Endothelial cell (in vitro differentiated cells): ENCODE data around the gene POLD4. TPM values are rescaled to one million over a fixed set of nuclear protein-coding genes. Genes with fewer than 3 reads are reported as not detected.

Experiments used
- DNase-seq: peaks from one replicate; pipeline ENCODE4 v3.0.0; 2021; ENCODE audit warnings: low spot score
- H3K27ac Mint-ChIP-seq: one replicate; pipeline ENCODE4 v1.8.0; 2021; ENCODE audit warnings: mixed read lengths, inconsistent platforms; ENCODE audit not compliant: unreplicated experiment
- H3K27me3 Mint-ChIP-seq: one replicate; pipeline ENCODE4 v1.8.0; 2021; ENCODE audit warnings: mild to moderate bottlenecking, moderate library complexity, mixed read lengths, inconsistent platforms; ENCODE audit not compliant: unreplicated experiment
- H3K36me3 Mint-ChIP-seq: one replicate; pipeline ENCODE4 v1.8.0; 2021; ENCODE audit warnings: mild to moderate bottlenecking, low read depth, mixed read lengths, inconsistent platforms; ENCODE audit not compliant: unreplicated experiment
- H3K4me1 Mint-ChIP-seq: one replicate; pipeline ENCODE4 v1.8.0; 2021; ENCODE audit warnings: mild to moderate bottlenecking, mixed read lengths, inconsistent platforms; ENCODE audit not compliant: unreplicated experiment
- H3K4me3 Mint-ChIP-seq: one replicate; pipeline ENCODE4 v1.8.0; 2021; ENCODE audit warnings: mild to moderate bottlenecking, mixed read lengths, inconsistent platforms; ENCODE audit not compliant: unreplicated experiment
- H3K9me3 Mint-ChIP-seq: one replicate; pipeline ENCODE4 v1.8.0; 2021; ENCODE audit warnings: mixed read lengths, inconsistent platforms; ENCODE audit not compliant: unreplicated experiment
- total RNA-seq: library from RNA; stranded (reverse); fragmentation: NEBNext Ultra II Directional; extraction: Animal tissue kit (Norgen Biotek cat#: 25700); gene quantifications from one replicate; pipeline ENCODE4 v1.2.1, GENCODE V29; 2021; ENCODE audit not compliant: unreplicated experiment
- TF ChIP-seq, protein P1 (sequence below): fragments of 200-600 bp; sonication (generic); IDR thresholded peaks from one replicate; pipeline ENCODE4 v1.5.0; 2021; ENCODE audit warnings: antibody characterized with exemption; ENCODE audit not compliant: unreplicated experiment

The POLD4 gene
- total RNA-seq, 1 donor from 2014 or later: 92.1 TPM

DNA sequence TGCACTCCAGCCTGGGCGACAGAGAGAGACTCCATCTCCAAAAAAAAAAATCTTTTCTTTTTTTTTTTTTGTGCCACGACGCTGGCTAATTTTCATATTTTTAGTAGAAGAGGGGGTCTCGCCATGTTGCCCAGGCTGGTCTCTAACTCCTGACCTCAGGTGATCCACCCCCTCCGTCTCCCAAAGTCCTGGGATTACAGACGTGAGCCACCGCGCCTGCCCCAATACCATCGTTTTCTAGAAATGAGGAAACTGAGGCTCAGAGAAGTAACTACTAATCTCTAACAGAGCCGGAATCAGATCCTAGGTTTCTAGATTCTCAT, 36.5 kb downstream of the POLD4 start:
- H3K27me3 Mint-ChIP-seq: peaks cover 18% of the 10 kb centered on the region
- DNase-seq: no peak
- no peaks in the 10 kb centered on the region for H3K9me3 Mint-ChIP-seq
- H3K4me3 Mint-ChIP-seq: peak overlapping the region; percentile 96
- peaks cover 4% of the 10 kb centered on the region for H3K4me1 Mint-ChIP-seq
- peak overlapping the region; percentile 70 for H3K27ac Mint-ChIP-seq
- TF ChIP-seq, protein P1, sequence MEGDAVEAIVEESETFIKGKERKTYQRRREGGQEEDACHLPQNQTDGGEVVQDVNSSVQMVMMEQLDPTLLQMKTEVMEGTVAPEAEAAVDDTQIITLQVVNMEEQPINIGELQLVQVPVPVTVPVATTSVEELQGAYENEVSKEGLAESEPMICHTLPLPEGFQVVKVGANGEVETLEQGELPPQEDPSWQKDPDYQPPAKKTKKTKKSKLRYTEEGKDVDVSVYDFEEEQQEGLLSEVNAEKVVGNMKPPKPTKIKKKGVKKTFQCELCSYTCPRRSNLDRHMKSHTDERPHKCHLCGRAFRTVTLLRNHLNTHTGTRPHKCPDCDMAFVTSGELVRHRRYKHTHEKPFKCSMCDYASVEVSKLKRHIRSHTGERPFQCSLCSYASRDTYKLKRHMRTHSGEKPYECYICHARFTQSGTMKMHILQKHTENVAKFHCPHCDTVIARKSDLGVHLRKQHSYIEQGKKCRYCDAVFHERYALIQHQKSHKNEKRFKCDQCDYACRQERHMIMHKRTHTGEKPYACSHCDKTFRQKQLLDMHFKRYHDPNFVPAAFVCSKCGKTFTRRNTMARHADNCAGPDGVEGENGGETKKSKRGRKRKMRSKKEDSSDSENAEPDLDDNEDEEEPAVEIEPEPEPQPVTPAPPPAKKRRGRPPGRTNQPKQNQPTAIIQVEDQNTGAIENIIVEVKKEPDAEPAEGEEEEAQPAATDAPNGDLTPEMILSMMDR: no peak
- no peaks in the 10 kb centered on the region for H3K36me3 Mint-ChIP-seq

DNA sequence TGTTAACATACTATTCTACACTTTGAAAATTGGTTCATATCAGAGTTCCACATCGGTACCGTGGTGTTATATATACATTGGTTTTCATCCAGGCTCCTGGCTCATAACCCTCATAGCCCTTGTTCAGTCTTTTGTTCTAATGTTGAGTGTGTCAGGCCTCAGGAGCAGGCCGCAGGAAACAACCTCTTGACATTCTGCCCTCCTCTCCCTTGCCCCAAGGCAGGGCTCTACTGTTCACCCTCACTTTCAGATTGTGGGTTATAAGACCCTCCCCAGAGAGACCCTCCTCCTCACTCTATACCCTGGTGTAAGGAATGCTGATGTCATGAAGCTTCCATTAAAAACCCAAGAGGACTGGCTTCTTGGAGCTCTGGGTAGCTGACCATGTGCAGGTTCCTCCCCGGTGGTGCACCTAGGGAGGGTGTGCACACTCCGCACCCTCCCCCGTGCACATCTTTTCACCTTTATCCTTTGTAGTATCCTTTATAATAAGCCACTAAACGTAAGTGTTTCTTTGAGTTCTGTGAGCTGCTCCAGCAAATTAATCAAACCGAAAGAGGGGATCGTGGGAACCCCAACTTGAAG, 37.9 kb downstream of the POLD4 start:
- DNase-seq: no peak
- peak overlapping the region; percentile 37 for H3K4me3 Mint-ChIP-seq
- peaks cover 18% of the 10 kb centered on the region for H3K27me3 Mint-ChIP-seq
- no peaks in the 10 kb centered on the region for H3K36me3 Mint-ChIP-seq
- no peak overlapping the region for H3K27ac Mint-ChIP-seq
- no peaks in the 10 kb centered on the region for H3K9me3 Mint-ChIP-seq
- H3K4me1 Mint-ChIP-seq: peaks cover 4% of the 10 kb centered on the region
- TF ChIP-seq, protein P1: no peak

DNA sequence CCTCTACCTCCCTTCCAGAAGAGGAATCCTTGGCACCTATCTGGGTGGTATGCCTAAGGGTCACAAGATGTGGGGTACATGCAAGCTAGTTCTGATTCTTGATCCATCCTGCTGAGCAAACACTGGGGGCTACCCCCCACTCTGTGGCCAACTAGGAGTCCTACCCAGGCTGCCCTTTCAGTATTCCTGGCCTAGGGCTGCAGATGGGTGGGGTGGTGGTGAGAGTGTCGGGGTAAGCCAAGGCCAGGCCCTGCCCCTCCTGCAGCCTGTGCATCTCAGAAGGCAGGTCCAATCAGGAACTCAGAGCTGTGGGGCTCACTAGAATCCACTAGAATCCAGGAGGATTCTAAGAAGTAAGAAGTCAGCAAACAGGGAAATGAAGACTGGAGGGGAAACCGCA, 39.1 kb downstream of the POLD4 start:
- Mint-ChIP-seq H3K9me3 (no peaks in the 10 kb centered on the region), H3K4me3 (no peak overlapping the region), H3K36me3 (no peaks in the 10 kb centered on the region), H3K4me1 (peaks cover 4% of the 10 kb centered on the region), H3K27me3 (peaks cover 14% of the 10 kb centered on the region), H3K27ac (peak overlapping the region; percentile 30)
- TF ChIP-seq, protein P1: no peak
- DNase-seq: no peak

DNA sequence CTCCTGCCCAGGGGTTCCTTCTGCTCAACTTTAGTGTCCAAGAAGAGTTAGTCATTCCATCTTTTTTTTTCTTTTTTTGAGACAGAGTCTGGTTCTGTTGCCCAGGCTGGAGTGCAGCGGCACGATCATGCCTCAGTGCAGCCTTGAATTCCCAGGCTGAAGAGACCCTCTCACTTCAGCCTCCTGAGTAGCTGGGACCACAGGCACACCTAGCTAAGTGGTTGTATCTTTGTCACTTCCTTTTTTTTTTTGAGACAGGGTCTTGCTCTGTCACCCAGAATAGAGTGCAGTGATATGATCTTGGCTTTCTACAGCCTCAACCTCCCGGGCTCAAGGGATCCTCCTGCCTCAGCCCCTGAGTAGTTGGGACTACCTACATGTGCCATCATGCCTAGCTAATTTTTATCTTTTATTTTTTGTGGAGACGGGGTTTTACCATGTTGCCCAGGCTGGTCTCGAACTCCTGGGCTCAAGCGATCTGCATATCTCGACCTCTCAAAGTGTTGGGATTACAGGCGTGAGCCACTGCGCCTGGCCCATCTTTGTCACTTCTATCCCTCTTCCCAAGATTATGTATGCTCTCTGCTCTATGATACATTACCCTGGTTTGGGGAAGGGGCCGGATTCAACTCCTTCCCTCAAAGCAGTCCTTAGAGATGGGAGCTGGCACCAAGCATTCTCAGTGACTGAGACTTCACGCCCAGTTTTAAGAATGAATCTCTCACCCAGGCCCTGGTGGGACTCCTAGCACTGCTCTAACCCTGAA, 40.0 kb downstream of the POLD4 start:
- no peak overlapping the region for H3K4me3 Mint-ChIP-seq
- H3K36me3 Mint-ChIP-seq: no peaks in the 10 kb centered on the region
- H3K4me1 Mint-ChIP-seq: peaks cover 4% of the 10 kb centered on the region
- H3K9me3 Mint-ChIP-seq: no peaks in the 10 kb centered on the region
- H3K27ac Mint-ChIP-seq: no peak overlapping the region
- peaks cover 9% of the 10 kb centered on the region for H3K27me3 Mint-ChIP-seq
- TF ChIP-seq, protein P1: no peak
- DNase-seq: no peak
